ENCODE measurements around the gene CAPS. TPM values are rescaled to one million over a fixed set of nuclear protein-coding genes. Genes with fewer than 3 reads are reported as not detected.
A peak's percentile ranks its signal among the peaks of the same experiment; 100 is the strongest.
"Not testable (repeated sequence)": the region's sequence is repeated elsewhere in the genome, so short reads cannot be mapped to it uniquely, and the experiment has no call there.

Gene CAPS
- total RNA-seq, 2 donors from 2014 or later: 9.3 to 15.0 TPM

GRCh38 chr19:5961969-5962945 lies 48.2 kb downstream of the CAPS start:
- H3K4me3 ChIP-seq: no peak overlapping the region
- H3K4me1 ChIP-seq: peaks cover 13% of the 10 kb centered on the region
- peak; percentile 79 for DNase-seq
- no peaks in the 10 kb centered on the region for H3K36me3 ChIP-seq
- no peaks in the 10 kb centered on the region for H3K27me3 ChIP-seq
- H3K9me3 ChIP-seq: no peaks in the 10 kb centered on the region
- TF ChIP-seq CTCF (IDR thresholded peaks at IDR 0.05): no peak
- intact Hi-C loops (cut with DNase I): loop anchor here (10.0 kb wide), 1 partner anchor 57 kb away; the partner anchor contains the start of genes NDUFA11 and VMAC
- peak overlapping the region in 1 of 2 donors; percentile 66 for H3K9ac ChIP-seq (ENCODE audit: low read depth in 2 of 2, low read length in 2 of 2)
- H3K27ac ChIP-seq: peak overlapping the region; percentile 54

DNA sequence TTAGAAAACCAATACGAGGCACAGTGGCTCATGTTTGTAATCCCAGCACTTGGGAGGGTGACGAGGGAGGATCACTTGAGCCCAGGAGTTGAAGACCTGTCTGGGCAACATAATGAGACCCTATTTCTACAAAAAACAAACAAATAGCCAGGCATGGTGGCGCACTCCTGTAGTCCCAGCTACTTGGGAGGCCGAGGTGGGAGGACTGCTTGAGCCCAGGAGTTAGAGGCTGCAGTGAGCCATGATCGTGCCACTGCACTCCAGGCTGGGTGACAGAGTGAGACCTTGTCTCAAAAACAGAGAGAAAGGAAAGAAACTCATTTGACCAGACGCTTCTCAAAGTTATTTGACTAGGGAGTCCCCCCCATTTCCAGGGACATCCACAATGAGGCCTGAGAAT lies 49.2 kb downstream of the CAPS start:
- H3K27ac ChIP-seq: peak overlapping the region; percentile 54
- not testable (repeated sequence) for H3K9ac ChIP-seq (ENCODE audit: low read depth in 2 of 2, low read length in 2 of 2); DNase-seq; H3K4me3 ChIP-seq; H3K9me3 ChIP-seq; H3K36me3 ChIP-seq; H3K27me3 ChIP-seq
- intact Hi-C loops (cut with DNase I): loop anchor here (10.0 kb wide), 1 partner anchor 58 kb away; the partner anchor contains the start of genes NDUFA11 and VMAC
- H3K4me1 ChIP-seq: peaks cover 15% of the 10 kb centered on the region

DNA sequence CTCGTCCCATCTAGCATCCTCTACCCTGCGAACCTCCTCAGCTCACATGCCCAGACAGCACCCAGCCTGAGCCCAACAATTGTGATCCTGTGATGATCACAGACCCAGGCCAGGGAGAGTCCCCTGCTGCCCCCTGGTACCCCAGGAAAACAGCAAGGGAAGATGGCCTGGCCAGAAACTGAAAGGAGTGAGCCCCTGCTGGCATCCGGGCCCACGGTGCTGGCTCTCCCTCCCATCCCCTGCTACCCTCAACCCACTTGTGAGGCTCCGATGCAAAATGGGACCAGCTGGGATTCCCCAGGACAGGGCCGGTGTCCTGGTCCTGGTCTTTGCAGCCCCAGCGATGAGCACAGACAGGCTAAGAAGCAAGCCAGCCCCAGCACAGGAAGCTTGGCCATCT lies 49.8 kb downstream of the CAPS start:
- no peak for DNase-seq
- H3K9ac ChIP-seq (ENCODE audit: low read depth in 2 of 2, low read length in 2 of 2): no peak overlapping the region
- H3K9me3 ChIP-seq: no peaks in the 10 kb centered on the region
- intact Hi-C loops (cut with DNase I): loop anchor here (10.0 kb wide), 1 partner anchor 59 kb away; the partner anchor contains the start of genes NDUFA11 and VMAC
- no peak overlapping the region for H3K4me3 ChIP-seq
- peaks cover 21% of the 10 kb centered on the region for H3K4me1 ChIP-seq
- H3K36me3 ChIP-seq: no peaks in the 10 kb centered on the region
- H3K27ac ChIP-seq: no peak overlapping the region
- H3K27me3 ChIP-seq: no peaks in the 10 kb centered on the region
- TF ChIP-seq CTCF (IDR thresholded peaks at IDR 0.05): no peak

DNA sequence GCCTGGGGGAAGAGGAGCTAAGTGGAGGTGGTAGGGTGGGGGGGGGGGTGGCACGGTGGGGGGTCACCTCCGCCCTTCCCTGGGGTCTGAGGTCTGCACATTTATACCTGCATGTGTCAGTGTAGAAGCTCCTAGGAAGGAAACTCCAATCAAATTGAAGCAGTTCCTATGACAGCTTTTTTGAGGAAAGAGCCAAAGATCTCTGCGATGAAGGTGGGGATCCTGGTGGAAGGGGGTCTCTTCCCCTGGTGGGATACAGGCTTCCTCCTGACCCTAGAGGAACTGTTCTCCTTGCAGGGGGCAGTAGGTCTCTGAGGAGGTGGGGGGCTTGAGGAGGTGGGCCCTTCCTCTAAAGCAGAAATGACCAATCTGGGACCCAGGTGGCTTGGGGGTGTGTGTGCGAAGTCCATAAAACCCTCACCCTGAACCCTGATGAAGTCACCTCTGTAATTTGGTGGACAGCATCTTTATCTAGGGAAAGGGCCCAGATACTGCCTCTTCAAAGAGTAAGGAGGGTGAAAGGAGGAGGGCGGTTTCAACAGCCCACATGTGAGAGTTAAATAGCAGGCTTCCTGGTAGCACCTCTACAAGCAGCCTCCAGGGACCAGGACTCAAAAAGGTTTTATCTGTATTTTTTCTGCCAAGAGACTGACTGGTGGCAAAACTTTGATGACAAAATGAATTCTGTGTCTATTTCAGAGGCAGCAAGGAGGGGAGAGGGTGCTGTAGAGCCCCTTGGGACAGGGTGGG lies 50.9 kb downstream of the CAPS start:
- no peak overlapping the region for H3K4me3 ChIP-seq
- no peaks in the 10 kb centered on the region for H3K27me3 ChIP-seq
- no peak for DNase-seq
- no peaks in the 10 kb centered on the region for H3K36me3 ChIP-seq
- no peak overlapping the region for H3K27ac ChIP-seq
- H3K9ac ChIP-seq (ENCODE audit: low read depth in 2 of 2, low read length in 2 of 2): no peak overlapping the region
- intact Hi-C loops (cut with DNase I): loop anchor here (10.0 kb wide), 1 partner anchor 60 kb away; the partner anchor contains the start of genes NDUFA11 and VMAC
- no peak for TF ChIP-seq CTCF (IDR thresholded peaks at IDR 0.05)
- peaks cover 21% of the 10 kb centered on the region for H3K4me1 ChIP-seq
- no peaks in the 10 kb centered on the region for H3K9me3 ChIP-seq

Other genes starting within 250 kb of the CAPS start
- 10 to 100 TPM; 56.0 to 88.0 TPM for gene MICOS13, start 233.7 kb upstream of the CAPS start, total RNA-seq
- 1 to 10 TPM; 3.2 to 3.4 TPM for gene HSD11B1L, start 233.2 kb upstream of the CAPS start, total RNA-seq
- 100 to 1,000 TPM; 844 to 976 TPM for gene RPL36, start 224.0 kb upstream of the CAPS start, total RNA-seq
- gene LONP1, start 194.1 kb upstream of the CAPS start, total RNA-seq: 100 to 1,000 TPM in 1 of 2 donors, 10 to 100 TPM in 1; 64.3 to 133 TPM
- gene CATSPERD, start 193.6 kb upstream of the CAPS start, total RNA-seq: not detected
- gene PRR22, start 129.5 kb upstream of the CAPS start, total RNA-seq: 1 to 10 TPM; 1.4 to 5.7 TPM
- 10 to 100 TPM; 20.8 to 47.6 TPM for gene DUS3L, start 123.1 kb upstream of the CAPS start, total RNA-seq
- gene NRTN, start 109.2 kb upstream of the CAPS start, total RNA-seq: 1 to 10 TPM; 1.8 to 2.9 TPM
- 10 to 100 TPM; 48.9 to 89.4 TPM for gene FUT6, start 74.6 kb upstream of the CAPS start, total RNA-seq
- gene FUT3, start 62.8 kb upstream of the CAPS start, total RNA-seq: 100 to 1,000 TPM; 260 to 272 TPM
- gene FUT5, start 43.7 kb upstream of the CAPS start, total RNA-seq: under 1 TPM in 1 of 2 donors, not detected in 1; 0.24 TPM
- gene NDUFA11, start 10.5 kb upstream of the CAPS start, total RNA-seq: 100 to 1,000 TPM; 188 to 228 TPM
- 1 to 10 TPM; 4.0 to 4.7 TPM for gene VMAC, start 9.4 kb upstream of the CAPS start, total RNA-seq
- 10 to 100 TPM; 52.1 to 62.7 TPM for gene RANBP3, start 63.9 kb downstream of the CAPS start, total RNA-seq
- gene RFX2, start 196.2 kb downstream of the CAPS start, total RNA-seq: 1 to 10 TPM; 6.2 to 7.3 TPM
- not detected for gene ACSBG2, start 221.4 kb downstream of the CAPS start, total RNA-seq